H9 (cell line): ENCODE data around the gene GPR146. TPM values are rescaled to one million over a fixed set of nuclear protein-coding genes. Genes with fewer than 3 reads are reported as not detected.
A peak's percentile ranks its signal among the peaks of the same experiment; 100 is the strongest.

Source experiments
- DNase-seq: peaks from one replicate; pipeline ENCODE4 v3.0.0-alpha.2; 2017
- H2AFZ ChIP-seq: one replicate; pipeline ENCODE4 v1.6.1; 2013; ENCODE audit warnings: mild to moderate bottlenecking, low read length, control low read depth, moderate library complexity
- H2AK5ac ChIP-seq: 2 replicates; pipeline ENCODE4 v1.6.1; 2013; ENCODE audit warnings: low read length, control low read depth, mixed read lengths; ENCODE audit not compliant: insufficient read length
- H2BK120ac ChIP-seq: one replicate; pipeline ENCODE4 v1.6.1; 2013; ENCODE audit warnings: low read depth, mild to moderate bottlenecking, low read length, control low read depth, inconsistent platforms; ENCODE audit not compliant: poor library complexity, severe bottlenecking
- H2BK12ac ChIP-seq: 2 replicates; pipeline ENCODE4 v1.6.1; 2013; ENCODE audit warnings: low read length, control low read depth, mixed read lengths, low read depth; ENCODE audit not compliant: insufficient read length
- H2BK15ac ChIP-seq: 2 replicates; pipeline ENCODE4 v1.6.1; 2013; ENCODE audit warnings: low read depth, low read length, control low read depth
- H2BK20ac ChIP-seq: one replicate; pipeline ENCODE4 v1.6.1; 2013; ENCODE audit warnings: low read depth, mild to moderate bottlenecking, low read length, control low read depth, inconsistent platforms; ENCODE audit not compliant: poor library complexity, severe bottlenecking
- H2BK5ac ChIP-seq: 2 replicates; pipeline ENCODE4 v1.6.1; 2013; ENCODE audit warnings: low read length, control low read depth, mixed read lengths; ENCODE audit not compliant: insufficient read length
- H3K14ac ChIP-seq: 2 replicates; pipeline ENCODE4 v1.6.1; 2013; ENCODE audit warnings: low read length, control low read depth; ENCODE audit not compliant: insufficient read depth
- H3K18ac ChIP-seq: 2 replicates; pipeline ENCODE4 v1.6.1; 2013; ENCODE audit warnings: low read depth, mild to moderate bottlenecking, mixed read lengths, low read length, control low read depth; ENCODE audit not compliant: insufficient read length
- H3K23ac ChIP-seq: 2 replicates; pipeline ENCODE4 v1.6.1; 2013; ENCODE audit warnings: low read length, control low read depth, mixed read lengths, low read depth; ENCODE audit not compliant: insufficient read length
- H3K23me2 ChIP-seq: 2 replicates; pipeline ENCODE4 v1.6.1; 2013; ENCODE audit warnings: low read depth, mild to moderate bottlenecking, mixed read lengths, low read length, control low read depth; ENCODE audit not compliant: insufficient read length, poor library complexity, severe bottlenecking
- H3K27ac ChIP-seq: 2 replicates; pipeline ENCODE4 v1.5.1; 2013; ENCODE audit warnings: low read length, control low read depth, mixed read lengths, low read depth; ENCODE audit not compliant: insufficient read length
- H3K27me3 ChIP-seq: 2 replicates; pipeline ENCODE4 v1.6.1; 2013; ENCODE audit warnings: low read length, control low read depth, inconsistent platforms; ENCODE audit not compliant: insufficient read depth
- H3K4ac ChIP-seq: 2 replicates; pipeline ENCODE4 v1.6.1; 2013; ENCODE audit warnings: low read depth, mild to moderate bottlenecking, control low read depth, inconsistent platforms, low read length, moderate library complexity
- H3K4me1 ChIP-seq: 2 replicates; pipeline ENCODE4 v1.6.1; 2013; ENCODE audit warnings: low read length, control low read depth, inconsistent platforms; ENCODE audit not compliant: insufficient read depth
- H3K4me2 ChIP-seq: 2 replicates; pipeline ENCODE4 v1.6.1; 2013; ENCODE audit warnings: low read length, control low read depth, mixed read lengths; ENCODE audit not compliant: insufficient read length, insufficient read depth
- H3K56ac ChIP-seq: 2 replicates; pipeline ENCODE4 v1.6.1; 2013; ENCODE audit warnings: low read depth, mild to moderate bottlenecking, mixed read lengths, low read length, control low read depth; ENCODE audit not compliant: insufficient read length
- H3K79me1 ChIP-seq: 2 replicates; pipeline ENCODE4 v1.6.1; 2013; ENCODE audit warnings: low read depth, mild to moderate bottlenecking, moderate library complexity, low read length, control low read depth, inconsistent platforms; ENCODE audit not compliant: insufficient read depth, poor library complexity, severe bottlenecking
- H3K79me2 ChIP-seq: 2 replicates; pipeline ENCODE4 v1.6.1; 2013; ENCODE audit warnings: low read length, control low read depth, inconsistent platforms; ENCODE audit not compliant: insufficient read depth
- H3K9ac ChIP-seq: 2 replicates; pipeline ENCODE4 v1.6.1; 2013; ENCODE audit warnings: low read length, control low read depth, mixed read lengths; ENCODE audit not compliant: insufficient read length; ENCODE audit errors: extremely low read depth
- H3K9me3 ChIP-seq: one replicate; pipeline ENCODE4 v1.6.1; 2013; ENCODE audit warnings: low read depth, low read length, inconsistent platforms; ENCODE audit not compliant: control insufficient read depth
- H3T11ph ChIP-seq: one replicate; pipeline ENCODE4 v1.6.1; 2013; ENCODE audit warnings: mild to moderate bottlenecking, low read length, control low read depth, inconsistent platforms
- H4K20me1 ChIP-seq: one replicate; pipeline ENCODE4 v1.6.1; 2013; ENCODE audit not compliant: control insufficient read depth, insufficient read length, insufficient read depth
- H4K5ac ChIP-seq: 2 replicates; pipeline ENCODE4 v1.6.1; 2013; ENCODE audit warnings: low read depth, mild to moderate bottlenecking, mixed read lengths, low read length, control low read depth; ENCODE audit not compliant: insufficient read length
- H4K8ac ChIP-seq: replicated peaks from 2 replicates; pipeline ENCODE4 v1.6.1; 2013; ENCODE audit warnings: low read length, control low read depth, mixed read lengths, low read depth; ENCODE audit not compliant: insufficient read length
- H4K91ac ChIP-seq: 2 replicates; pipeline ENCODE4 v1.6.1; 2013; ENCODE audit warnings: low read depth, mild to moderate bottlenecking, moderate library complexity, mixed read lengths, low read length, control low read depth; ENCODE audit not compliant: insufficient read length
- H3K27ac Mint-ChIP-seq, 3 experiments: 2 replicates in 2 of 3; 3 replicates in 1 of 3; pipeline ENCODE4 v1.8.0; 2020 to 2021; ENCODE audit warnings: mixed read lengths in 3 of 3, mild to moderate bottlenecking in 1 of 3, moderate library complexity in 1 of 3
- H3K27me3 Mint-ChIP-seq: 2 replicates; pipeline ENCODE4 v1.8.0; 2021; ENCODE audit warnings: low read depth, mild to moderate bottlenecking, moderate library complexity, mixed read lengths
- H3K36me3 Mint-ChIP-seq, 3 experiments: 2 replicates in 2 of 3; 3 replicates in 1 of 3; pipeline ENCODE4 v1.8.0; 2020 to 2021; ENCODE audit warnings: low read depth in 3 of 3, mixed read lengths in 3 of 3; ENCODE audit not compliant: insufficient read depth in 1 of 3
- H3K4me1 Mint-ChIP-seq, 2 experiments: 2 replicates each; pipeline ENCODE4 v1.8.0; 2020; ENCODE audit warnings: mixed read lengths in 2 of 2
- H3K4me3 Mint-ChIP-seq, 2 experiments: 2 replicates in 1 of 2; 3 replicates in 1 of 2; pipeline ENCODE4 v1.8.0; 2020 to 2021; ENCODE audit warnings: mild to moderate bottlenecking in 2 of 2, mixed read lengths in 2 of 2, moderate library complexity in 1 of 2
- H3K9me3 Mint-ChIP-seq, 2 experiments: 2 replicates in 1 of 2; 3 replicates in 1 of 2; pipeline ENCODE4 v1.8.0; 2020; ENCODE audit warnings: mild to moderate bottlenecking in 2 of 2, mixed read lengths in 2 of 2, moderate library complexity in 1 of 2
- CTCF ChIP-seq: fragments of 200-600 bp; sonication (generic); conservative IDR thresholded peaks from 3 replicates; pipeline ENCODE4 v1.8.0; 2021; ENCODE audit warnings: antibody characterized with exemption, mild to moderate bottlenecking
- WGBS: extraction: QIAGEN DNeasy Blood & Tissue Kit; methylation state at CpG from one replicate; pipeline ENCODE4 v1.1.7; 2013; ENCODE audit warnings: missing lambda C conversion rate, low lambda C conversion rate, mixed read lengths; ENCODE audit not compliant: insufficient read length; ENCODE audit errors: extremely low coverage; 5-methylcytosine and 5-hydroxymethylcytosine counted together
- total RNA-seq: library from RNA; stranded (reverse); gene quantifications from 2 replicates; pipeline ENCODE4 v1.2.1, GENCODE V29; 2021

The GPR146 gene
- total RNA-seq, 1 experiment from 2014 or later = 1.4 TPM

GRCh38 chr7:1020849-1021251 lies 23.5 kb upstream of the GPR146 start:
- H3K56ac ChIP-seq = no peak overlapping the region
- no CpG with 5 or more reads among the region's 7 CpGs for WGBS
- DNase-seq = no peak
- H3K36me3 Mint-ChIP-seq = peaks cover 2 to 28% (median 10%) of the 10 kb centered on the region in 3 experiments; a peak in 6 of 7 replicates
- H3K23ac ChIP-seq = no peak overlapping the region
- H3K14ac ChIP-seq = no peak overlapping the region
- H2BK120ac ChIP-seq = no peak overlapping the region
- no peak overlapping the region for H4K91ac ChIP-seq
- H3K4me1 Mint-ChIP-seq = peaks cover 0 to 2% of the 10 kb centered on the region in 2 experiments; a peak in 1 of 4 replicates
- no peak overlapping the region for H2BK15ac ChIP-seq
- no peak overlapping the region for H3K4me3 Mint-ChIP-seq
- no peaks in the 10 kb centered on the region for H3K4me1 ChIP-seq
- no peak overlapping the region for H2BK5ac ChIP-seq
- H3K27me3 Mint-ChIP-seq = no peaks in the 10 kb centered on the region
- no peak overlapping the region for H3K4me2 ChIP-seq
- H4K20me1 ChIP-seq = no peaks in the 10 kb centered on the region
- no peaks in the 10 kb centered on the region for H3K27me3 ChIP-seq
- H3K27ac Mint-ChIP-seq = no peak overlapping the region
- H4K5ac ChIP-seq = no peak overlapping the region
- no peak overlapping the region for H3T11ph ChIP-seq
- no peak overlapping the region for H2AK5ac ChIP-seq
- H3K79me2 ChIP-seq = no peaks in the 10 kb centered on the region
- no peaks in the 10 kb centered on the region for H3K79me1 ChIP-seq
- H3K27ac ChIP-seq = no peak overlapping the region
- H3K18ac ChIP-seq = no peak overlapping the region
- no peak overlapping the region for H4K8ac ChIP-seq
- no peaks in the 10 kb centered on the region for H3K9me3 Mint-ChIP-seq
- no peaks in the 10 kb centered on the region for H3K23me2 ChIP-seq
- no peak overlapping the region for H2BK20ac ChIP-seq
- TF ChIP-seq CTCF = peak; percentile 45; the same call in 2 of the 3 replicates
- H3K4ac ChIP-seq = no peak overlapping the region
- no peaks in the 10 kb centered on the region for H3K9me3 ChIP-seq
- no peak overlapping the region for H2BK12ac ChIP-seq
- no peak overlapping the region for H2AFZ ChIP-seq
- no peak overlapping the region for H3K9ac ChIP-seq
